Panc1 (cell line): ENCODE results near the gene PTPRF. TPM values are rescaled to one million over a fixed set of nuclear protein-coding genes. Genes with fewer than 3 reads are reported as not detected.

Source experiments
- ATAC-seq: fragments of 200-7000 bp; cut with Tn5 transposase; 2 replicates; pipeline ENCODE4 v1.9.1; 2020; ENCODE audit warnings: mild to moderate bottlenecking, moderate library complexity
- BruUV-seq: library from RNA; stranded (reverse); fragments of 400-500 nt; replicated peaks from 2 replicates; lab custom pipeline; 2021; lab: Mats Ljungman, UMichigan
- CTCF ChIA-PET: fragments of 300-600 bp; sonication (Branson Sonifier 250); formaldehyde crosslinking; loops from one replicate; lab custom pipeline; 2022; ENCODE audit warnings: antibody characterized with exemption; lab: Charles Lee
- POLR2A ChIA-PET: fragments of 300-600 bp; sonication (Branson Sonifier 250); formaldehyde crosslinking; loops from one replicate; lab custom pipeline; 2022; ENCODE audit warnings: antibody characterized with exemption; lab: Charles Lee
- DNase-seq: peaks from one replicate; pipeline ENCODE4 v3.0.0-alpha.2; 2010; ENCODE audit warnings: low read depth, low spot score
- H3K27ac ChIP-seq: 2 replicates; pipeline ENCODE4 v1.5.1; 2011; ENCODE audit warnings: mild to moderate bottlenecking, low read length, inconsistent platforms
- H3K27me3 ChIP-seq: fragments of 200-500 bp; sonication (Bioruptor generic); 2 replicates; pipeline ENCODE4 v1.6.0; 2014; ENCODE audit warnings: low read length, inconsistent platforms; ENCODE audit not compliant: control insufficient read depth, insufficient read depth
- H3K36me3 ChIP-seq: fragments of 200-500 bp; sonication (Bioruptor generic); 2 replicates; pipeline ENCODE4 v1.5.1; 2014; ENCODE audit warnings: inconsistent platforms, mild to moderate bottlenecking, low read length, moderate library complexity; ENCODE audit not compliant: control insufficient read depth, insufficient read depth
- H3K4me1 ChIP-seq: 2 replicates; pipeline ENCODE4 v1.5.1; 2011; ENCODE audit warnings: inconsistent platforms, mild to moderate bottlenecking, low read length, moderate library complexity; ENCODE audit not compliant: control insufficient read depth, insufficient read depth
- H3K4me3 ChIP-seq, 2 experiments: 2 replicates each; pipeline ENCODE4 v1.5.1; 2011 to 2012; ENCODE audit warnings: low read depth in 2 of 2, low read length in 2 of 2, mild to moderate bottlenecking in 2 of 2, inconsistent platforms in 1 of 2, moderate library complexity in 1 of 2
- H3K9me3 ChIP-seq: fragments of 200-500 bp; sonication (Bioruptor generic); 2 replicates; pipeline ENCODE4 v1.5.1; 2014; ENCODE audit warnings: low read depth, mild to moderate bottlenecking, inconsistent platforms, low read length, moderate library complexity; ENCODE audit not compliant: control insufficient read depth, insufficient read depth
- CTCF ChIP-seq: fragments of 450-650 bp; IDR thresholded peaks from 2 replicates; pipeline ENCODE4 v1.5.1; 2017; ENCODE audit warnings: mild to moderate bottlenecking
- POLR2AphosphoS5 ChIP-seq: IDR thresholded peaks from 2 replicates; pipeline ENCODE4 v1.6.1; 2012; ENCODE audit warnings: mild to moderate bottlenecking, low read depth, low read length, moderate library complexity
- SIN3A ChIP-seq: IDR thresholded peaks from 2 replicates; pipeline ENCODE4 v1.6.1; 2012; ENCODE audit warnings: low read depth, mild to moderate bottlenecking, low read length, moderate library complexity, borderline replicate concordance; ENCODE audit not compliant: insufficient read depth
- TCF7L2 ChIP-seq: IDR thresholded peaks from 2 replicates; pipeline ENCODE4 v1.6.1; 2011; ENCODE audit warnings: mild to moderate bottlenecking, low read depth, low read length, inconsistent platforms
- in situ Hi-C: cut with HindIII; loops from 2 replicates; pipeline ENCODE4 v1.10.0; 2016; ENCODE audit warnings: low sequenced_read_pairs, low pct_unique_long_range_greater_than_20kb
- intact Hi-C: fragments of 100-400 bp; cut with micrococcal nuclease; formaldehyde crosslinking; loops from one replicate; pipeline ENCODE4 v1.10.0; 2022; ENCODE audit not compliant: unreplicated experiment
- total RNA-seq: library from RNA; stranded (reverse); gene quantifications from one replicate; pipeline ENCODE4 v1.2.1, GENCODE V29; 2021; ENCODE audit not compliant: unreplicated experiment
- TF ChIP-seq, protein P1 (sequence below), 2 experiments: IDR thresholded peaks; 2 replicates each; pipeline ENCODE4 v1.6.1; 2011 to 2012; ENCODE audit warnings: low read depth in 2 of 2, control low read depth in 1 of 2, low read length in 1 of 2, mild to moderate bottlenecking in 1 of 2, moderate library complexity in 1 of 2; ENCODE audit not compliant: insufficient read depth in 1 of 2

Gene PTPRF
- total RNA-seq, 1 experiment from 2014 or later = 77.5 TPM

DNA sequence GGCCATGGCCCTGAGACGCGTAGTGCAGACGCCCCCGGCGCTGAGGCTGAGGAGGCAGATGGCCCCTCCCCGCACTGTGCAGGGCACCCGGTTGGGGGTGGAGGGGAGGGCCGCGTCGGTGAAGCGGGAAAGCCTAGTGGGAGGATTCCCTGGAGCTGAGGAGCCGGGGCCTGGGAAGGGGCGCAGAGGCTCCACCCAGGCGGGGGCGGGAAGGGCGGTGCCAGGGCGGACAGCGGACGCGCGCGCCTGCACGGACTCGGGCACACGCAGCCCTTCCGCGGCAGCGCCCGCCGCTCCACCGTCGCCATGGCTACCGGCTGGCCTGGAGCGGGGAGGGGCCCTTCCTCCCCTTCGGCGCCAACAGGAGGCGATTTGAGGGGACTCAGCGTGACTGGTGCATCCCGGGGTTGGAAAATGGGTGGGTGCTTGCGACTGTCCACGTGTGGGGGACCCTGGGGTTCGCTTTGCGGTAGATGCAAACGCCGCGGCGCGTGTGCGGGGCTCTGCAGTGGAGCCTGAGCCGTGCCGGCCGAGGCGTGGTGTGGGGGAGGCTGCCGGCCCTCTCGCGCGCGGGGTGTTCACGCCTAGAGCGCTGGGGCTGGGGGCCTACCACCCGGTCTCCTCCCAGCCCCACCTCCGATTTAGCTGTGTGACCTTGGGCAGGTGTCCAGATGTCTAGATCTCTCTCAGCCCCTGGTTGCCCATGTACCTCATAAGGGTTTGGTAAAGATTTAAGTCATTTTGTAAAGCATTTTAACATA is 35.1 kb downstream of the PTPRF start:
- in situ Hi-C loops = no loop called here
- ATAC-seq (no peak), DNase-seq (no peak)
- TF ChIP-seq TCF7L2 (no peak), POLR2AphosphoS5 (no peak), CTCF (no peak)
- TF ChIP-seq, protein P1, sequence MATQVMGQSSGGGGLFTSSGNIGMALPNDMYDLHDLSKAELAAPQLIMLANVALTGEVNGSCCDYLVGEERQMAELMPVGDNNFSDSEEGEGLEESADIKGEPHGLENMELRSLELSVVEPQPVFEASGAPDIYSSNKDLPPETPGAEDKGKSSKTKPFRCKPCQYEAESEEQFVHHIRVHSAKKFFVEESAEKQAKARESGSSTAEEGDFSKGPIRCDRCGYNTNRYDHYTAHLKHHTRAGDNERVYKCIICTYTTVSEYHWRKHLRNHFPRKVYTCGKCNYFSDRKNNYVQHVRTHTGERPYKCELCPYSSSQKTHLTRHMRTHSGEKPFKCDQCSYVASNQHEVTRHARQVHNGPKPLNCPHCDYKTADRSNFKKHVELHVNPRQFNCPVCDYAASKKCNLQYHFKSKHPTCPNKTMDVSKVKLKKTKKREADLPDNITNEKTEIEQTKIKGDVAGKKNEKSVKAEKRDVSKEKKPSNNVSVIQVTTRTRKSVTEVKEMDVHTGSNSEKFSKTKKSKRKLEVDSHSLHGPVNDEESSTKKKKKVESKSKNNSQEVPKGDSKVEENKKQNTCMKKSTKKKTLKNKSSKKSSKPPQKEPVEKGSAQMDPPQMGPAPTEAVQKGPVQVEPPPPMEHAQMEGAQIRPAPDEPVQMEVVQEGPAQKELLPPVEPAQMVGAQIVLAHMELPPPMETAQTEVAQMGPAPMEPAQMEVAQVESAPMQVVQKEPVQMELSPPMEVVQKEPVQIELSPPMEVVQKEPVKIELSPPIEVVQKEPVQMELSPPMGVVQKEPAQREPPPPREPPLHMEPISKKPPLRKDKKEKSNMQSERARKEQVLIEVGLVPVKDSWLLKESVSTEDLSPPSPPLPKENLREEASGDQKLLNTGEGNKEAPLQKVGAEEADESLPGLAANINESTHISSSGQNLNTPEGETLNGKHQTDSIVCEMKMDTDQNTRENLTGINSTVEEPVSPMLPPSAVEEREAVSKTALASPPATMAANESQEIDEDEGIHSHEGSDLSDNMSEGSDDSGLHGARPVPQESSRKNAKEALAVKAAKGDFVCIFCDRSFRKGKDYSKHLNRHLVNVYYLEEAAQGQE (IDR thresholded peaks at IDR 0.05; ENCODE audit: insufficient read depth in 1 of 2, low read depth in 2 of 2, low read length in 1 of 2) = no peak
- Histone ChIP-seq H3K9me3 (no peaks in the 10 kb centered on the region), H3K4me3 (no peak overlapping the region), H3K36me3 (no peaks in the 10 kb centered on the region), H3K27me3 (no peaks in the 10 kb centered on the region), H3K4me1 (no peaks in the 10 kb centered on the region), H3K27ac (no peak overlapping the region)
- no TSS peak for BruUV-seq
- CTCF ChIA-PET = no interaction called here
- POLR2A ChIA-PET = no interaction called here
- intact Hi-C loops = no loop called here

DNA sequence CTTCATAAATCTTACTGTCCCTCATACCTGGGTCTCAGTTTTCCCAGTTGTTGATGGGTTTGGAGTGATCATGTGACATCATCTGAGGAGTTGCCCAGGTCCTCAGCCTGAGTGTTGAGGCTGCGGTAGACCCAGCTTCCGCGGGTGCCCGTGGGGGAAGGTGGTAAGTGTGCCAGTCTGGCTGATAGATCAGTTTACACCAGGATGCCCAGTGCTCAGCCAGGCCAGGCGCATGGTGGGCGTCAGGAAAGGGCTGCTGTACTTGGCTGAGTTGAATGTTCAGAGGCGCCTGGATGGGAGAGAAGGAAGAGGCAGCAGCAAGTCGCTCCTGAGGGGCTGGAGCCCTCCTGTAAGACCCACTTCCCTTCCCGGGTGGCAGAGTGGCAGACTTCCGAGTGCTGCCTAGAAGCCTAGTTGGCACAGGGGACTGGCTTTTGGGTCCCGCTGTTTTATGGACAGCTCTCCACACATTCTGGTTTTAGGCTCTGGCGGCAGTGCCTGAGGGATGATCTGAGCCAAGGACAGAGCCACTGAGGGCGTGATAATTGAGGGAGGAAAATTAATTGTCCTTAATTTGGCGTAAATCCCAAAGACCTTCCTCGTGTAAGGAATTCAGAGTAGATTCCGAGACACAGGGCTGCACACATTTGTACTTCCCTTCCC is 35.8 kb downstream of the PTPRF start:
- TF ChIP-seq, protein P1 (IDR thresholded peaks at IDR 0.05; ENCODE audit: insufficient read depth in 1 of 2, low read depth in 2 of 2, low read length in 1 of 2) = no peak
- TF ChIP-seq SIN3A (no peak), POLR2AphosphoS5 (no peak), CTCF (no peak), TCF7L2 (no peak)
- Histone ChIP-seq H3K27me3 (no peaks in the 10 kb centered on the region), H3K4me1 (no peaks in the 10 kb centered on the region), H3K9me3 (no peaks in the 10 kb centered on the region), H3K36me3 (no peaks in the 10 kb centered on the region), H3K27ac (no peak overlapping the region), H3K4me3 (no peak overlapping the region)
- ATAC-seq (no peak), DNase-seq (no peak)
- intact Hi-C loops (no loop called here), in situ Hi-C loops (no loop called here)
- ChIA-PET POLR2A (no interaction called here), CTCF (no interaction called here)
- no TSS peak for BruUV-seq
